H9 (cell line): Measurements from ENCODE around the gene LRMDA. TPM values are rescaled to one million over a fixed set of nuclear protein-coding genes. Genes with fewer than 3 reads are reported as not detected.

ENCODE experiments used
- DNase-seq: peaks from one replicate; pipeline ENCODE4 v3.0.0-alpha.2; 2017
- H2AFZ ChIP-seq: one replicate; pipeline ENCODE4 v1.6.1; 2013; ENCODE audit warnings: mild to moderate bottlenecking, low read length, control low read depth, moderate library complexity
- H2AK5ac ChIP-seq: 2 replicates; pipeline ENCODE4 v1.6.1; 2013; ENCODE audit warnings: low read length, control low read depth, mixed read lengths; ENCODE audit not compliant: insufficient read length
- H2BK120ac ChIP-seq: one replicate; pipeline ENCODE4 v1.6.1; 2013; ENCODE audit warnings: low read depth, mild to moderate bottlenecking, low read length, control low read depth, inconsistent platforms; ENCODE audit not compliant: poor library complexity, severe bottlenecking
- H2BK12ac ChIP-seq: 2 replicates; pipeline ENCODE4 v1.6.1; 2013; ENCODE audit warnings: low read length, control low read depth, mixed read lengths, low read depth; ENCODE audit not compliant: insufficient read length
- H2BK15ac ChIP-seq: 2 replicates; pipeline ENCODE4 v1.6.1; 2013; ENCODE audit warnings: low read depth, low read length, control low read depth
- H2BK20ac ChIP-seq: one replicate; pipeline ENCODE4 v1.6.1; 2013; ENCODE audit warnings: low read depth, mild to moderate bottlenecking, low read length, control low read depth, inconsistent platforms; ENCODE audit not compliant: poor library complexity, severe bottlenecking
- H2BK5ac ChIP-seq: 2 replicates; pipeline ENCODE4 v1.6.1; 2013; ENCODE audit warnings: low read length, control low read depth, mixed read lengths; ENCODE audit not compliant: insufficient read length
- H3K14ac ChIP-seq: 2 replicates; pipeline ENCODE4 v1.6.1; 2013; ENCODE audit warnings: low read length, control low read depth; ENCODE audit not compliant: insufficient read depth
- H3K18ac ChIP-seq: 2 replicates; pipeline ENCODE4 v1.6.1; 2013; ENCODE audit warnings: low read depth, mild to moderate bottlenecking, mixed read lengths, low read length, control low read depth; ENCODE audit not compliant: insufficient read length
- H3K23ac ChIP-seq: 2 replicates; pipeline ENCODE4 v1.6.1; 2013; ENCODE audit warnings: low read length, control low read depth, mixed read lengths, low read depth; ENCODE audit not compliant: insufficient read length
- H3K23me2 ChIP-seq: 2 replicates; pipeline ENCODE4 v1.6.1; 2013; ENCODE audit warnings: low read depth, mild to moderate bottlenecking, mixed read lengths, low read length, control low read depth; ENCODE audit not compliant: insufficient read length, poor library complexity, severe bottlenecking
- H3K27ac ChIP-seq: 2 replicates; pipeline ENCODE4 v1.5.1; 2013; ENCODE audit warnings: low read length, control low read depth, mixed read lengths, low read depth; ENCODE audit not compliant: insufficient read length
- H3K27me3 ChIP-seq: 2 replicates; pipeline ENCODE4 v1.6.1; 2013; ENCODE audit warnings: low read length, control low read depth, inconsistent platforms; ENCODE audit not compliant: insufficient read depth
- H3K4ac ChIP-seq: 2 replicates; pipeline ENCODE4 v1.6.1; 2013; ENCODE audit warnings: low read depth, mild to moderate bottlenecking, control low read depth, inconsistent platforms, low read length, moderate library complexity
- H3K4me1 ChIP-seq: 2 replicates; pipeline ENCODE4 v1.6.1; 2013; ENCODE audit warnings: low read length, control low read depth, inconsistent platforms; ENCODE audit not compliant: insufficient read depth
- H3K4me2 ChIP-seq: 2 replicates; pipeline ENCODE4 v1.6.1; 2013; ENCODE audit warnings: low read length, control low read depth, mixed read lengths; ENCODE audit not compliant: insufficient read length, insufficient read depth
- H3K56ac ChIP-seq: 2 replicates; pipeline ENCODE4 v1.6.1; 2013; ENCODE audit warnings: low read depth, mild to moderate bottlenecking, mixed read lengths, low read length, control low read depth; ENCODE audit not compliant: insufficient read length
- H3K79me1 ChIP-seq: 2 replicates; pipeline ENCODE4 v1.6.1; 2013; ENCODE audit warnings: low read depth, mild to moderate bottlenecking, moderate library complexity, low read length, control low read depth, inconsistent platforms; ENCODE audit not compliant: insufficient read depth, poor library complexity, severe bottlenecking
- H3K79me2 ChIP-seq: 2 replicates; pipeline ENCODE4 v1.6.1; 2013; ENCODE audit warnings: low read length, control low read depth, inconsistent platforms; ENCODE audit not compliant: insufficient read depth
- H3K9ac ChIP-seq: 2 replicates; pipeline ENCODE4 v1.6.1; 2013; ENCODE audit warnings: low read length, control low read depth, mixed read lengths; ENCODE audit not compliant: insufficient read length; ENCODE audit errors: extremely low read depth
- H3K9me3 ChIP-seq: one replicate; pipeline ENCODE4 v1.6.1; 2013; ENCODE audit warnings: low read depth, low read length, inconsistent platforms; ENCODE audit not compliant: control insufficient read depth
- H3T11ph ChIP-seq: one replicate; pipeline ENCODE4 v1.6.1; 2013; ENCODE audit warnings: mild to moderate bottlenecking, low read length, control low read depth, inconsistent platforms
- H4K20me1 ChIP-seq: one replicate; pipeline ENCODE4 v1.6.1; 2013; ENCODE audit not compliant: control insufficient read depth, insufficient read length, insufficient read depth
- H4K5ac ChIP-seq: 2 replicates; pipeline ENCODE4 v1.6.1; 2013; ENCODE audit warnings: low read depth, mild to moderate bottlenecking, mixed read lengths, low read length, control low read depth; ENCODE audit not compliant: insufficient read length
- H4K8ac ChIP-seq: replicated peaks from 2 replicates; pipeline ENCODE4 v1.6.1; 2013; ENCODE audit warnings: low read length, control low read depth, mixed read lengths, low read depth; ENCODE audit not compliant: insufficient read length
- H4K91ac ChIP-seq: 2 replicates; pipeline ENCODE4 v1.6.1; 2013; ENCODE audit warnings: low read depth, mild to moderate bottlenecking, moderate library complexity, mixed read lengths, low read length, control low read depth; ENCODE audit not compliant: insufficient read length
- H3K27ac Mint-ChIP-seq, 3 experiments: 2 replicates in 2 of 3; 3 replicates in 1 of 3; pipeline ENCODE4 v1.8.0; 2020 to 2021; ENCODE audit warnings: mixed read lengths in 3 of 3, mild to moderate bottlenecking in 1 of 3, moderate library complexity in 1 of 3
- H3K27me3 Mint-ChIP-seq: 2 replicates; pipeline ENCODE4 v1.8.0; 2021; ENCODE audit warnings: low read depth, mild to moderate bottlenecking, moderate library complexity, mixed read lengths
- H3K36me3 Mint-ChIP-seq, 3 experiments: 2 replicates in 2 of 3; 3 replicates in 1 of 3; pipeline ENCODE4 v1.8.0; 2020 to 2021; ENCODE audit warnings: low read depth in 3 of 3, mixed read lengths in 3 of 3; ENCODE audit not compliant: insufficient read depth in 1 of 3
- H3K4me1 Mint-ChIP-seq, 2 experiments: 2 replicates each; pipeline ENCODE4 v1.8.0; 2020; ENCODE audit warnings: mixed read lengths in 2 of 2
- H3K4me3 Mint-ChIP-seq, 2 experiments: 2 replicates in 1 of 2; 3 replicates in 1 of 2; pipeline ENCODE4 v1.8.0; 2020 to 2021; ENCODE audit warnings: mild to moderate bottlenecking in 2 of 2, mixed read lengths in 2 of 2, moderate library complexity in 1 of 2
- H3K9me3 Mint-ChIP-seq, 2 experiments: 2 replicates in 1 of 2; 3 replicates in 1 of 2; pipeline ENCODE4 v1.8.0; 2020; ENCODE audit warnings: mild to moderate bottlenecking in 2 of 2, mixed read lengths in 2 of 2, moderate library complexity in 1 of 2
- WGBS: extraction: QIAGEN DNeasy Blood & Tissue Kit; methylation state at CpG from one replicate; pipeline ENCODE4 v1.1.7; 2013; ENCODE audit warnings: missing lambda C conversion rate, low lambda C conversion rate, mixed read lengths; ENCODE audit not compliant: insufficient read length; ENCODE audit errors: extremely low coverage; 5-methylcytosine and 5-hydroxymethylcytosine counted together
- total RNA-seq: library from RNA; stranded (reverse); gene quantifications from 2 replicates; pipeline ENCODE4 v1.2.1, GENCODE V29; 2021
- TF ChIP-seq, protein P1 (sequence below): fragments of 200-600 bp; sonication (generic); conservative IDR thresholded peaks from 3 replicates; pipeline ENCODE4 v1.8.0; 2021; ENCODE audit warnings: antibody characterized with exemption, mild to moderate bottlenecking

LRMDA gene
- total RNA-seq, 1 experiment from 2014 or later = 1.8 TPM

- H3K27me3 Mint-ChIP-seq = peaks cover 68% of the 10 kb centered on the region
- no peak overlapping the region for H2BK120ac ChIP-seq
- H3K23me2 ChIP-seq = no peaks in the 10 kb centered on the region
- H3K79me1 ChIP-seq = no peaks in the 10 kb centered on the region
- TF ChIP-seq, protein P1, sequence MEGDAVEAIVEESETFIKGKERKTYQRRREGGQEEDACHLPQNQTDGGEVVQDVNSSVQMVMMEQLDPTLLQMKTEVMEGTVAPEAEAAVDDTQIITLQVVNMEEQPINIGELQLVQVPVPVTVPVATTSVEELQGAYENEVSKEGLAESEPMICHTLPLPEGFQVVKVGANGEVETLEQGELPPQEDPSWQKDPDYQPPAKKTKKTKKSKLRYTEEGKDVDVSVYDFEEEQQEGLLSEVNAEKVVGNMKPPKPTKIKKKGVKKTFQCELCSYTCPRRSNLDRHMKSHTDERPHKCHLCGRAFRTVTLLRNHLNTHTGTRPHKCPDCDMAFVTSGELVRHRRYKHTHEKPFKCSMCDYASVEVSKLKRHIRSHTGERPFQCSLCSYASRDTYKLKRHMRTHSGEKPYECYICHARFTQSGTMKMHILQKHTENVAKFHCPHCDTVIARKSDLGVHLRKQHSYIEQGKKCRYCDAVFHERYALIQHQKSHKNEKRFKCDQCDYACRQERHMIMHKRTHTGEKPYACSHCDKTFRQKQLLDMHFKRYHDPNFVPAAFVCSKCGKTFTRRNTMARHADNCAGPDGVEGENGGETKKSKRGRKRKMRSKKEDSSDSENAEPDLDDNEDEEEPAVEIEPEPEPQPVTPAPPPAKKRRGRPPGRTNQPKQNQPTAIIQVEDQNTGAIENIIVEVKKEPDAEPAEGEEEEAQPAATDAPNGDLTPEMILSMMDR = no peak
- H4K8ac ChIP-seq = no peak overlapping the region
- no peak overlapping the region for H2AK5ac ChIP-seq
- no peak overlapping the region for H4K91ac ChIP-seq
- H3K27me3 ChIP-seq = no peaks in the 10 kb centered on the region
- no peak for DNase-seq
- no peak overlapping the region for H3K56ac ChIP-seq
- no CpG with 5 or more reads among the region's 3 CpGs for WGBS
- H3K14ac ChIP-seq = no peak overlapping the region
- peaks cover 0 to 5% of the 10 kb centered on the region in 2 experiments; a peak in 4 of 5 replicates for H3K9me3 Mint-ChIP-seq
- H2AFZ ChIP-seq = no peak overlapping the region
- peaks cover 3% of the 10 kb centered on the region; the same call in 1 of the 2 replicates for H3K4me1 ChIP-seq
- no peak overlapping the region for H2BK5ac ChIP-seq
- H2BK12ac ChIP-seq = no peak overlapping the region
- H2BK15ac ChIP-seq = no peak overlapping the region
- peaks cover 16% of the 10 kb centered on the region in 2 experiments for H3K4me1 Mint-ChIP-seq
- H3K9me3 ChIP-seq = no peaks in the 10 kb centered on the region
- H3K9ac ChIP-seq = no peak overlapping the region
- peaks cover 0 to 12% (median 0%) of the 10 kb centered on the region in 3 experiments; a peak in 2 of 7 replicates for H3K36me3 Mint-ChIP-seq
- no peak overlapping the region for H3K18ac ChIP-seq
- H4K20me1 ChIP-seq = no peaks in the 10 kb centered on the region
- H3K27ac ChIP-seq = no peak overlapping the region
- no peaks in the 10 kb centered on the region for H3K79me2 ChIP-seq
- no peak overlapping the region for H3K4ac ChIP-seq
- no peak overlapping the region for H3K4me3 Mint-ChIP-seq
- H3K4me2 ChIP-seq = no peak overlapping the region
- H2BK20ac ChIP-seq = no peak overlapping the region
- H3K27ac Mint-ChIP-seq = no peak overlapping the region
- no peak overlapping the region for H3T11ph ChIP-seq
- no peak overlapping the region for H4K5ac ChIP-seq
- H3K23ac ChIP-seq = no peak overlapping the region
Measured at GRCh38 chr10:75469006-75469616, 37.7 kb downstream of the LRMDA start.
